Measurements from ENCODE around the gene CRADD. TPM values are rescaled to one million over a fixed set of nuclear protein-coding genes. Genes with fewer than 3 reads are reported as not detected.

CRADD gene
- total RNA-seq, 1 donor from 2014 or later, result 9.1 TPM

DNA sequence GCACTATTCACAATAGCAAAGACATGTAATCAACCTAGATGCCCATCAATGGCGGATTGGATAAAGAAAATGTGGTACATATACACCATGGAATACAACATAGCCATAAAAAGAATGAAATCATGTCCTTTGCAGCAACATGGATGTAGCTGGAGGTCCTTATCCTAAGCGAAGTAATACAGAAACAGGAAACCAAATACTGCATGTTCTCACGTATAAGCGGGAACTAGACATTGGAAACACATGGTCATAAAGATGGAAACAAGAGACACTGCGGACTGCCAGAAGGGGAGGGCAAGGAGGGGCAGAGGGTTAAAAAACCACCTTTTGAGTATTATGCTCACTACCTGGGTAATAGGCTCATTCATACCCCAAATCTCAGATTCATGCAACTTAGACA lies 237.1 kb downstream of the CRADD start:
- no peaks in the 10 kb centered on the region for H3K27me3 Mint-ChIP-seq (ENCODE audit: low read depth)
- peak overlapping the region; percentile 53 for H3K27ac Mint-ChIP-seq (ENCODE audit: unreplicated experiment)
- H3K36me3 Mint-ChIP-seq (ENCODE audit: low read depth), result no peaks in the 10 kb centered on the region
- H3K4me3 Mint-ChIP-seq (ENCODE audit: unreplicated experiment), result no peak overlapping the region
- peaks cover 68% of the 10 kb centered on the region for H3K4me1 Mint-ChIP-seq (ENCODE audit: low read depth)
- H3K9me3 Mint-ChIP-seq (ENCODE audit: low read depth), result peaks cover 2% of the 10 kb centered on the region
- no peak for DNase-seq (ENCODE audit: low spot score)
- TF ChIP-seq, protein P1, sequence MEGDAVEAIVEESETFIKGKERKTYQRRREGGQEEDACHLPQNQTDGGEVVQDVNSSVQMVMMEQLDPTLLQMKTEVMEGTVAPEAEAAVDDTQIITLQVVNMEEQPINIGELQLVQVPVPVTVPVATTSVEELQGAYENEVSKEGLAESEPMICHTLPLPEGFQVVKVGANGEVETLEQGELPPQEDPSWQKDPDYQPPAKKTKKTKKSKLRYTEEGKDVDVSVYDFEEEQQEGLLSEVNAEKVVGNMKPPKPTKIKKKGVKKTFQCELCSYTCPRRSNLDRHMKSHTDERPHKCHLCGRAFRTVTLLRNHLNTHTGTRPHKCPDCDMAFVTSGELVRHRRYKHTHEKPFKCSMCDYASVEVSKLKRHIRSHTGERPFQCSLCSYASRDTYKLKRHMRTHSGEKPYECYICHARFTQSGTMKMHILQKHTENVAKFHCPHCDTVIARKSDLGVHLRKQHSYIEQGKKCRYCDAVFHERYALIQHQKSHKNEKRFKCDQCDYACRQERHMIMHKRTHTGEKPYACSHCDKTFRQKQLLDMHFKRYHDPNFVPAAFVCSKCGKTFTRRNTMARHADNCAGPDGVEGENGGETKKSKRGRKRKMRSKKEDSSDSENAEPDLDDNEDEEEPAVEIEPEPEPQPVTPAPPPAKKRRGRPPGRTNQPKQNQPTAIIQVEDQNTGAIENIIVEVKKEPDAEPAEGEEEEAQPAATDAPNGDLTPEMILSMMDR (IDR thresholded peaks at IDR 0.05), result no peak

DNA sequence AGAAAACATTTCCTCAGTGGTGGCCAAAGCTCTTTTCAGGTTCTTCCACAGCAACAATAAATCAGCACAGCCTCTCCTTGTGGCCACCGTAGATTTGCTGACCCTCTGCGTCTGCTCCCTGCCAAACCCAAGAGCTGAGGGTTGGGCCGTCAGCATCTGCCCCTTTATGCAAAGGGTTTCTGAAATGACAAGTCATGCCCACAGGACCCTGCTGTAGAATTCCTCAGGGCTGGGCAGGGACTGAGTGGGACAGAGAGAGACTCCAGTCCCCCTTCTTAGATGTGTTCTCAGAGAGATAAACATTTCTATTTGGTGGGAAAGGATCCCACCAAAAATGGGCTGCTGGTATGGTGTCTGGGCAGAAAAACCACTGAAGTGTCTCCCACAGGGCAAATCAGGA lies 238.2 kb downstream of the CRADD start:
- H3K36me3 Mint-ChIP-seq (ENCODE audit: low read depth), result no peaks in the 10 kb centered on the region
- H3K27me3 Mint-ChIP-seq (ENCODE audit: low read depth), result no peaks in the 10 kb centered on the region
- H3K9me3 Mint-ChIP-seq (ENCODE audit: low read depth), result peaks cover 2% of the 10 kb centered on the region
- peaks cover 68% of the 10 kb centered on the region for H3K4me1 Mint-ChIP-seq (ENCODE audit: low read depth)
- no peak overlapping the region for H3K27ac Mint-ChIP-seq (ENCODE audit: unreplicated experiment)
- no peak for DNase-seq (ENCODE audit: low spot score)
- H3K4me3 Mint-ChIP-seq (ENCODE audit: unreplicated experiment), result no peak overlapping the region
- TF ChIP-seq, protein P1 (IDR thresholded peaks at IDR 0.05), result no peak

DNA sequence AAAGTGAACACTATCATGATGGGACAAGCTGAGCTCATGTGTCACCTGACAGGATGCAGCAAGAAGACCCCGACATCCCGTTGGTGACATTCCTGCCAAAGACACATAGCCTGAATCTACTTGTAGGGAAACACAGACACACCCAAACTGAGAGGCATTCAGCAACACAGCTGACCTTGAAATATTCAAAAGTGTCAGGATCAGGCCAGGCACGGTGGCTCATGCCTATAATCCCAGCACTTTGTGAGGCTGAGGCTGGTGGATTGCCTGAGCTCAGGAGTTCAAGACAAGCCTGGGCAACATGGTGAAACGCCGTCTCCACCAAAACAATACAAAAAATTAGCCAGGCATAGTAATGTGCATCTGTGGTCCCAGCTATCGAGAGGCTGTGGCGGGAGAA lies 239.2 kb downstream of the CRADD start:
- Mint-ChIP-seq H3K27me3 (ENCODE audit: low read depth) (no peaks in the 10 kb centered on the region), H3K36me3 (ENCODE audit: low read depth) (no peaks in the 10 kb centered on the region), H3K4me1 (ENCODE audit: low read depth) (peaks cover 63% of the 10 kb centered on the region), H3K27ac (ENCODE audit: unreplicated experiment) (no peak overlapping the region), H3K9me3 (ENCODE audit: low read depth) (peaks cover 2% of the 10 kb centered on the region), H3K4me3 (ENCODE audit: unreplicated experiment) (no peak overlapping the region)
- no peak for DNase-seq (ENCODE audit: low spot score)
- TF ChIP-seq, protein P1 (IDR thresholded peaks at IDR 0.05), result no peak

GRCh38 chr12:93918262-93918661 lies 241.1 kb downstream of the CRADD start:
- Mint-ChIP-seq H3K27ac (ENCODE audit: unreplicated experiment) (peak overlapping the region; percentile 89), H3K4me1 (ENCODE audit: low read depth) (peaks cover 51% of the 10 kb centered on the region)

DNA sequence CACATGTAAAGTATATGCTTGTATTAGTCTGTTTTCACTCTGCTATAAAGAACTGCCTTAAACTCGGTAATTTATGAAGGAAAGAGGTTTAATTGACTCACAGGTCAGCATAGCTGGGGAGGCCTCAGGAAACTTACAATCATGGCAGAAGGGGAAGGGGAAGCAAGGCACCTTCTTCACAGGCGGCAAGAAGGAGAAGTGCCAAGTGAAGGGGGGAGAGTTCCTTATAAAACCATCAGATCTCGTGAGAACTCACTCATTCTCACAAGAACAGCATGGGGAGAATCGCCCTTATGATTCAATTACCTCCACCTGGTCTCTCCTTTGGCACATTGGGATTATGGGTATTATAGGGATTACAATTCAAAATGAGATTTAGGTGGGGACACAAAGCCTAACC lies 241.7 kb downstream of the CRADD start:
- H3K27me3 Mint-ChIP-seq (ENCODE audit: low read depth), result no peaks in the 10 kb centered on the region
- no peak for DNase-seq (ENCODE audit: low spot score)
- H3K36me3 Mint-ChIP-seq (ENCODE audit: low read depth), result no peaks in the 10 kb centered on the region
- no peak overlapping the region for H3K27ac Mint-ChIP-seq (ENCODE audit: unreplicated experiment)
- H3K9me3 Mint-ChIP-seq (ENCODE audit: low read depth), result peaks cover 2% of the 10 kb centered on the region
- no peak overlapping the region for H3K4me3 Mint-ChIP-seq (ENCODE audit: unreplicated experiment)
- TF ChIP-seq, protein P1 (IDR thresholded peaks at IDR 0.05), result no peak
- H3K4me1 Mint-ChIP-seq (ENCODE audit: low read depth), result peaks cover 44% of the 10 kb centered on the region

More at GRCh38 chr12:93918262-93918661, 241.1 kb downstream of the CRADD start:
- Mint-ChIP-seq H3K9me3 (ENCODE audit: low read depth) (peaks cover 2% of the 10 kb centered on the region), H3K36me3 (ENCODE audit: low read depth) (no peaks in the 10 kb centered on the region), H3K4me3 (ENCODE audit: unreplicated experiment) (no peak overlapping the region), H3K27me3 (ENCODE audit: low read depth) (no peaks in the 10 kb centered on the region)
- no peak for DNase-seq (ENCODE audit: low spot score)
- TF ChIP-seq, protein P1 (IDR thresholded peaks at IDR 0.05), result no peak

All from chondrocyte (in vitro differentiated cells).